ENCODE results near the gene ADAMTSL1. TPM values are rescaled to one million over a fixed set of nuclear protein-coding genes. Genes with fewer than 3 reads are reported as not detected.

Gene ADAMTSL1
- 0.14 and 0.68 TPM in 2 replicates for total RNA-seq

GRCh38 chr9:18473652-18474279 is at the start of gene ADAMTSL1:
TSS of gene ADAMTSL1 (plus strand) at chr9:18474153. CDS start at chr9:18474233, 80 bp downstream.

